Lung (tissue), 12 donors: ENCODE data around the gene OSBPL2. TPM values are rescaled to one million over a fixed set of nuclear protein-coding genes. Genes with fewer than 3 reads are reported as not detected.

Experiments used
- ATAC-seq: fragments of 200-7000 bp; cut with Tn5 transposase; one replicate; pipeline ENCODE4 v1.9.1; 2020; ENCODE audit warnings: moderate number of reproducible peaks; ENCODE audit not compliant: insufficient read depth, low FRiP score
- DNase-seq, 3 donors: peaks; one replicate each; pipeline ENCODE4 v3.0.0-alpha.2; 2013 to 2017
- H3K27ac ChIP-seq, 2 donors: one replicate each; pipeline ENCODE4 v1.5.1; 2013; ENCODE audit warnings: mild to moderate bottlenecking in 2 of 2, moderate library complexity in 2 of 2, control low read depth in 1 of 2, inconsistent platforms in 1 of 2, low read depth in 1 of 2, low read length in 1 of 2
- H3K27me3 ChIP-seq, 3 donors: one replicate each; pipeline ENCODE4 v1.5.1; 2013; ENCODE audit warnings: low read length in 2 of 3; ENCODE audit not compliant: control insufficient read depth in 3 of 3, insufficient read depth in 3 of 3
- H3K36me3 ChIP-seq, 4 donors: one replicate each; pipeline ENCODE4 v1.5.1; 2013; ENCODE audit warnings: low read length in 4 of 4, mild to moderate bottlenecking in 1 of 4, moderate library complexity in 1 of 4; ENCODE audit not compliant: control insufficient read depth in 4 of 4, insufficient read depth in 4 of 4
- H3K4me1 ChIP-seq, 5 donors: one replicate each; pipeline ENCODE4 v1.5.1; 2013; ENCODE audit warnings: low read length in 5 of 5, mild to moderate bottlenecking in 2 of 5, moderate library complexity in 1 of 5; ENCODE audit not compliant: control insufficient read depth in 5 of 5, insufficient read depth in 5 of 5
- H3K4me3 ChIP-seq: one replicate; pipeline ENCODE4 v1.5.1; 2013; ENCODE audit warnings: mild to moderate bottlenecking, control low read depth, moderate library complexity
- H3K9ac ChIP-seq, 2 donors: one replicate each; pipeline ENCODE4 v1.5.1; 2013; ENCODE audit warnings: low read length in 2 of 2, control low read depth in 1 of 2; ENCODE audit not compliant: insufficient read depth in 1 of 2
- H3K9me3 ChIP-seq, 4 donors: one replicate each; pipeline ENCODE4 v1.5.1; 2013; ENCODE audit warnings: low read length in 3 of 4, mild to moderate bottlenecking in 1 of 4, moderate library complexity in 1 of 4; ENCODE audit not compliant: control insufficient read depth in 4 of 4, insufficient read depth in 3 of 4
- WGBS, 2 donors: extraction: QIAGEN DNeasy Blood & Tissue Kit; methylation state at CpG; one replicate each; pipeline ENCODE4 v1.1.7; 2013; 5-methylcytosine and 5-hydroxymethylcytosine counted together
- polyA plus RNA-seq, 2 donors: library from polyadenylated mRNA; stranded (reverse); fragments of 200-250 nt; gene quantifications; one replicate each; pipeline ENCODE4 v1.2.1, GENCODE V29; 2013
- total RNA-seq, 2 donors: library from RNA; depleted of rRNA in 1 of 2; stranded (reverse); fragments of >200 nt in 1 of 2; gene quantifications; one replicate each; pipeline ENCODE4 v1.2.1, GENCODE V29; 2014 to 2021
- TF ChIP-seq, protein P1 (sequence below): IDR thresholded peaks from 2 replicates; pipeline ENCODE4 v1.5.1; 2012; ENCODE audit warnings: mild to moderate bottlenecking; ENCODE audit errors: control extremely low read depth, extremely low read depth
- donor health status: control.
- donor health status: control.
- donor health status: Bipolar disorder and iron deficiency.
- donor health status: healthy.
- donor health status: DM: yes; HTN: yes; CAD: no.

Gene OSBPL2
- total and polyA plus RNA-seq, 4 donors, result 13.2 to 48.0 (median 27.7) TPM

DNA sequence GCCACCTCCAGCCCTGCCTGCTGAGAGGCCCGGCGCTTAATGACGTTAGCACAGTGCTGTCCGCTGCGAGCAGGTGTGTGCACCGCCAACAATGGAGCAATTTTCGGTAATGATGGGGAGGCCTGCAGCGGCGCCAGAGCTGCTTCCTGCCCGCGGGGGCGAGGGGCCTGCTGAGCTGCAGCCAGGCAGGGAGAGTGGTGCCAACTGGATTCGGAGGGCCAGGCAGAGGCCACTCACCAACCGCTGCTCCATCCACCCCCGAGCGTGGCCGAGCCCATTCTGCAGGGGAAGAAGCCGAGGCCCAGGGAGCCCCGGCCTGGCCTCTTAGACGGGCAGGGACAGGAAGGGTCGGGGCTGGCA, 27.8 kb upstream of the OSBPL2 start:
- Histone ChIP-seq H3K36me3 (peaks cover 0 to 5% (median 0%) of the 10 kb centered on the region in 4 donors), H3K9ac (no peak overlapping the region), H3K27ac (no peak overlapping the region), H3K4me1 (peaks cover 0 to 2% (median 0%) of the 10 kb centered on the region in 5 donors), H3K27me3 (peaks cover 0 to 29% (median 4%) of the 10 kb centered on the region in 3 donors), H3K4me3 (no peak overlapping the region), H3K9me3 (no peaks in the 10 kb centered on the region)
- ATAC-seq (no peak), DNase-seq (no peak)
- TF ChIP-seq, protein P1, sequence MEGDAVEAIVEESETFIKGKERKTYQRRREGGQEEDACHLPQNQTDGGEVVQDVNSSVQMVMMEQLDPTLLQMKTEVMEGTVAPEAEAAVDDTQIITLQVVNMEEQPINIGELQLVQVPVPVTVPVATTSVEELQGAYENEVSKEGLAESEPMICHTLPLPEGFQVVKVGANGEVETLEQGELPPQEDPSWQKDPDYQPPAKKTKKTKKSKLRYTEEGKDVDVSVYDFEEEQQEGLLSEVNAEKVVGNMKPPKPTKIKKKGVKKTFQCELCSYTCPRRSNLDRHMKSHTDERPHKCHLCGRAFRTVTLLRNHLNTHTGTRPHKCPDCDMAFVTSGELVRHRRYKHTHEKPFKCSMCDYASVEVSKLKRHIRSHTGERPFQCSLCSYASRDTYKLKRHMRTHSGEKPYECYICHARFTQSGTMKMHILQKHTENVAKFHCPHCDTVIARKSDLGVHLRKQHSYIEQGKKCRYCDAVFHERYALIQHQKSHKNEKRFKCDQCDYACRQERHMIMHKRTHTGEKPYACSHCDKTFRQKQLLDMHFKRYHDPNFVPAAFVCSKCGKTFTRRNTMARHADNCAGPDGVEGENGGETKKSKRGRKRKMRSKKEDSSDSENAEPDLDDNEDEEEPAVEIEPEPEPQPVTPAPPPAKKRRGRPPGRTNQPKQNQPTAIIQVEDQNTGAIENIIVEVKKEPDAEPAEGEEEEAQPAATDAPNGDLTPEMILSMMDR, result no peak
- 53 to 60% methylated on average over 21 of the region's 21 CpGs for WGBS, 2 donors

DNA sequence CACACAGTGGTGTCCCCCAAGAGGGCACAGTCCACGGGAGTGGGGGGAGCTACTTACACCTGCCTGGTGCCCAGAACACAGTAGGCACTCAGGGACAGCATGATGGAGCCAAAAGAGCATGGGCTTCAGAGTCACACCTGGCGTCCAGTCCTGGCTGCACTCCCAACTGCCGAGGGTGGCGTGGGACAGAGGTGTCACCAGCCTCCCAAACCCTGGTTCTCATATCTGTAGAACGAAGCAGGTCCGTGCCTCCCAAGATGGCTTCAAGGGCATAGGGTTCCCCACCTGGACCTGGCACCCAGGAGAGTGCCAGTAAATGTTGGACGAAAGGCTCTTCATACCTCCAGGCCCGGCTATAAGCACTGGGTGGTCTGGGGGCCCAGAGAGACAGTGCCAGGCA, 27.1 kb upstream of the OSBPL2 start:
- Histone ChIP-seq H3K27me3 (peaks cover 0 to 29% (median 4%) of the 10 kb centered on the region in 3 donors), H3K27ac (no peak overlapping the region), H3K4me3 (no peak overlapping the region), H3K4me1 (peaks cover 0 to 2% (median 0%) of the 10 kb centered on the region in 5 donors), H3K36me3 (peaks cover 0 to 5% (median 0%) of the 10 kb centered on the region in 4 donors), H3K9ac (no peak overlapping the region), H3K9me3 (no peaks in the 10 kb centered on the region)
- TF ChIP-seq, protein P1, result no peak
- ATAC-seq (no peak), DNase-seq (no peak)
- 79 to 90% methylated on average over 8 of the region's 8 CpGs for WGBS, 2 donors

DNA sequence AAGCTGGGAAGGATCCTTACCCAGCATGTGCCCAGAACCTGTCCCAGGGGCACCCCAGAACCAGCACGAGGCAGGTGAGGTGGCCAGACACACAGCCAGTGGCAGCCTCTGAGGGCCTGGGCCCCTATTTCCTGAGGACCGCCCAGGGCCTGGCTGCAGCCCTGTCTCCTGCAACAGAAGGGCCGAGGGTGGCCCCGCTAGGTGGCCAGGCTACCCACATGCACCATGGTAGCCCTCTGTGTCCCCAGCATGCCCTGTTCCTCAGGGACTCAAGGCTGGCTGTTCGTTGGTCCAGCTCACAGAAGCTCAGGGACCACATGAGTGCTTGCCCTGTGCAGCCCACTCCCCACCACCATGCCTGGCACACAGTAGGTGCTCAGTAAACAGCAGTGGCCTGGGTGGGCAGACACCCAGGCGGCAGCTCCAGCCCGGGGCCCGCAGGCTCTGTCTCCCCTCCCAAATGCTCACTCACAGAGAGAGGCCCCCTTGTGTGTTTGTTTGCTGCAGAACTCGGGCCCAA, 26.5 kb upstream of the OSBPL2 start:
- no peak for ATAC-seq
- Histone ChIP-seq H3K27ac (no peak overlapping the region), H3K4me1 (peaks cover 0 to 2% (median 0%) of the 10 kb centered on the region in 5 donors), H3K9ac (no peak overlapping the region), H3K4me3 (no peak overlapping the region), H3K27me3 (peaks cover 3 to 30% (median 4%) of the 10 kb centered on the region in 3 donors), H3K9me3 (no peaks in the 10 kb centered on the region), H3K36me3 (peaks cover 0 to 5% (median 0%) of the 10 kb centered on the region in 4 donors)
- TF ChIP-seq, protein P1, result no peak
- WGBS, 2 donors, result 63 to 73% methylated on average over 9 of the region's 9 CpGs
- no peak for DNase-seq

DNA sequence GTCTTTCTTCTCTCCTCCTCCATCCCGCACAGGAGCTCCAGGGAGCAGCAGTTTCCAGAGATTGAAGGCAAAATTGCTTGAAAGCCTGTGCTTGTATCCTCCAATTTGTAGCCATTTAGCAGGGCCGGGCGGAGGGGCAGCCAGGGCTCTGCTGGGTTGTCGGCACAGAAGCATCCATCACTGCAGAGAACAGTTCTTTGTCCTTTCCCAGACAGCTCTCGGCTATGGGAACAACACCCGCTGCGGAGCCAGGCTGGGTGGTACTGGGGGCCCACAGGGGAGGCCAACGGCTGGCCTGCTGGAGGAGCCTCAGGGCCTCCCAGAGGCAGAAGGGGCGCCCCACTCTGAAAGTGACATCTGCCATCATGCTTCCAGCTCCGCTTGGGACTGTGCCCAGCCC, 26.0 kb upstream of the OSBPL2 start:
- no peak overlapping the region for H3K9ac ChIP-seq
- no peak overlapping the region for H3K27ac ChIP-seq
- TF ChIP-seq, protein P1, result no peak
- H3K4me3 ChIP-seq, result no peak overlapping the region
- peaks cover 5 to 35% (median 8%) of the 10 kb centered on the region in 3 donors for H3K27me3 ChIP-seq
- DNase-seq (no peak), ATAC-seq (no peak)
- H3K36me3 ChIP-seq, result peaks cover 0 to 4% (median 0%) of the 10 kb centered on the region in 4 donors
- H3K9me3 ChIP-seq, result no peaks in the 10 kb centered on the region
- H3K4me1 ChIP-seq, result peaks cover 0 to 2% (median 0%) of the 10 kb centered on the region in 5 donors
- 34 to 48% methylated on average over 10 of the region's 10 CpGs for WGBS, 2 donors
